Astrocyte of the spinal cord (primary cell): ENCODE results near the gene TTL.

ENCODE experiments used
- DNase-seq: peaks from one replicate; pipeline ENCODE4 v3.0.0; 2011; ENCODE audit warnings: low read depth, low spot score
- H3K4me3 ChIP-seq: 2 replicates; pipeline ENCODE4 v1.5.1; 2011; ENCODE audit warnings: low read depth, mild to moderate bottlenecking, low read length, moderate library complexity
- in situ Hi-C: cut with HindIII; loops from 2 replicates; pipeline ENCODE4 v1.10.0; 2017; ENCODE audit warnings: low sequenced_read_pairs
- TF ChIP-seq, protein P1 (sequence below): IDR thresholded peaks from 2 replicates; pipeline ENCODE4 v1.5.1; 2012; ENCODE audit warnings: low read depth, mild to moderate bottlenecking, low read length, inconsistent platforms

Gene TTL

DNA sequence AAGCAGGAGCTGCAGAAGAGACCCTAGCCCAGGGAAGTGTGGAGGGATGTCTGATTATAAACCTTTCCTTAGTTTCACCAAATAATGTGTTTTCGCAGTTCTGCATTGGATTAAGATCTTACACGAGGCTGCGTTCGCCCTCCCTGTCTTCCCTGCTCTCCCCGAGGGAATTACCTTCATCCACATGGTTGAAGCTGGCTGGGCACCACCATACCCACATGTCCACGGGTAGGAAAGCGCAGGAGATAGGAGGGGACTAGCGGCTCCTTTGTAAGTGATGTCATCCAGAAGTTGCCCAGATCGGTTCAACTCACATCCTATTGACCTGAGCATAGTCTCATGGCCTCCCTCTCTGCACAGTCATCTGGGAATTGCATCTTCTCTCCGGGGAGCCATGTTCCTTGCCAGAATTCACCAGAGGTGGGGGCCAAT is 1.1 kb downstream of the TTL start:
- TF ChIP-seq, protein P1, sequence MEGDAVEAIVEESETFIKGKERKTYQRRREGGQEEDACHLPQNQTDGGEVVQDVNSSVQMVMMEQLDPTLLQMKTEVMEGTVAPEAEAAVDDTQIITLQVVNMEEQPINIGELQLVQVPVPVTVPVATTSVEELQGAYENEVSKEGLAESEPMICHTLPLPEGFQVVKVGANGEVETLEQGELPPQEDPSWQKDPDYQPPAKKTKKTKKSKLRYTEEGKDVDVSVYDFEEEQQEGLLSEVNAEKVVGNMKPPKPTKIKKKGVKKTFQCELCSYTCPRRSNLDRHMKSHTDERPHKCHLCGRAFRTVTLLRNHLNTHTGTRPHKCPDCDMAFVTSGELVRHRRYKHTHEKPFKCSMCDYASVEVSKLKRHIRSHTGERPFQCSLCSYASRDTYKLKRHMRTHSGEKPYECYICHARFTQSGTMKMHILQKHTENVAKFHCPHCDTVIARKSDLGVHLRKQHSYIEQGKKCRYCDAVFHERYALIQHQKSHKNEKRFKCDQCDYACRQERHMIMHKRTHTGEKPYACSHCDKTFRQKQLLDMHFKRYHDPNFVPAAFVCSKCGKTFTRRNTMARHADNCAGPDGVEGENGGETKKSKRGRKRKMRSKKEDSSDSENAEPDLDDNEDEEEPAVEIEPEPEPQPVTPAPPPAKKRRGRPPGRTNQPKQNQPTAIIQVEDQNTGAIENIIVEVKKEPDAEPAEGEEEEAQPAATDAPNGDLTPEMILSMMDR = no peak
- DNase-seq = peak; percentile 57
- peak overlapping the region; percentile 87 for H3K4me3 ChIP-seq
- in situ Hi-C loops = no loop called here

DNA sequence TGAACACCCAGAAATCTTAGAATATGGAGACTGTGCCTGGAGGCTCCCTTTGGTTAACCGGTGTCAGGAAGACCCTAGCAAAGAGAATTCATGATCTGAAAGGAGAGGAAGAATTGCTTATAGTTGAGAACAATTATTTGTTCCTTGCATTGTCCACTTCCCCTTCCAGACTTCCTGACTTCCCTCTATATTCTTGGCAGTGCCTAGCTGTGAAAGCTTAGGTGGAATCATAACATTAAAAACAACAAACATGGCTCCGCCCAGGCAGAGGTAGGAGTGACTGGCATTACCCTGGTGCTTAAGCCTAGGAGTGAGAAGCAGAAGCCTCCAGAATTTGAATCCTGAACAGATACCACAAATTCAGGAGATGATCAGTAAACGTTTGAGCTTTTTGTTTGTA is 1.9 kb downstream of the TTL start:
- in situ Hi-C loops = no loop called here
- no peak overlapping the region for H3K4me3 ChIP-seq
- TF ChIP-seq, protein P1 = no peak
- DNase-seq = no peak

DNA sequence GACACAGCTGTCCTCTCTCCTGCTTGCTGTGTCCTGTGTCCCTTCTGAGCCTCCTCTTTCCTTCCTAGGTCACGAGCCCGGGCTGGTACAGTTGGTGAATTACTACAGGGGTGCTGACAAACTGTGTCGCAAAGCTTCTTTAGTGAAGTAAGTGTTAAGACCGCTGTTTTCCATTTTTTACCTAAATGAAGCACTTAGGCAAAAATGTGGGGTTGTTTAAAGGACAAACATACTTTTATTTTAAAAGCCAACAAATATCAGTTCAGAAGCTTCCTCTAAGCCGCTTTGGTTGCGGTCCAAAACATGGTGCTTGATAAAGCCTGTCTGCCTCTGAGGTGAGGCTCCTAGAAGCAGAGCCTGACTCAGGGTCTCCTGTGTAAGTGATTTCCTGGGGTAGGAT is 3.9 kb downstream of the TTL start:
- no peak overlapping the region for H3K4me3 ChIP-seq
- no peak for DNase-seq
- TF ChIP-seq, protein P1 = no peak
- in situ Hi-C loops = no loop called here

DNA sequence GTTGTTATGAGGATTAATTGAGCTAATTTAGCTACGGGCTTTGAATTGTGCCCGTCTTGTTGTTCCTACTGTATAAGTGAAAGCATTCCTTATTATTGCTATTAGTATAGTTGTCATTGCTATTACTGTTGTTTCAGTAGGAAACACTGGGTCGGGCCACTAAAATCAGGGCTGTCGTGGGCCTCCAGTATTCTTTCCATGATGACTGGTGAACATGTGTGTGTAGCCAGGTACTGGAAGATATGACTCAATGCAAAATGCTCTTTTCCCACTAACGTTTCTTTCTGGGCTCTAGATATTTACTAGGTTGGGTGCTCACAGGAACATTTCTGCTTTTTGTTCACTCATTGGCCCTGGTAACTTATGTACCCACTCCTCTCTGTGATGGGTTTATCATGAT is 4.9 kb downstream of the TTL start:
- in situ Hi-C loops = no loop called here
- H3K4me3 ChIP-seq = no peak overlapping the region
- no peak for DNase-seq
- TF ChIP-seq, protein P1 = no peak

DNA sequence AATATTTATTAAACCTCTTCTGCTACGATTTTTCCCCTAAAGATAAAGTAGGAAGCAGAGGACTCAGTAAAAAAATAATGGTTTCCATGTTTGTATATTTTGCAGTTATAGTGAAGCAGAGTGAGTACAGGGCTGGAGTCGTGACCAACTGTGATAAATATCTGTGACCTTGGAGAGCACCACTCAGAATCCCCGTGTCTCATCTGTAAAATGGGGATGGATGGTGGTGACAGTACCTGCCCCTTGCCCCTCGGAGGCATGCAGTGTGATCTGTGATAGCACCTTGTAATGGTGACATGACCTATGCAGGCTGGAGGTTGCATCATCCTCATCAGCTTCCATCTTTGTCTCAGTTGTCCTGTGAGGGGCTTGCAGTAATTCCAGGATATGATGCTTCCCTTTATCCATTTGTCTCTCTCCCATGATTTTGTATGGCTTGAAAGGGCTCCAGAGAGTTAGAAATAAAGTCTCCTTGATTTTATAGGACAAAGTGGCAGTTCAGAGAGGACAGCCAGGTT is 5.5 kb downstream of the TTL start:
- no peak overlapping the region for H3K4me3 ChIP-seq
- in situ Hi-C loops = no loop called here
- TF ChIP-seq, protein P1 = no peak
- DNase-seq = no peak

DNA sequence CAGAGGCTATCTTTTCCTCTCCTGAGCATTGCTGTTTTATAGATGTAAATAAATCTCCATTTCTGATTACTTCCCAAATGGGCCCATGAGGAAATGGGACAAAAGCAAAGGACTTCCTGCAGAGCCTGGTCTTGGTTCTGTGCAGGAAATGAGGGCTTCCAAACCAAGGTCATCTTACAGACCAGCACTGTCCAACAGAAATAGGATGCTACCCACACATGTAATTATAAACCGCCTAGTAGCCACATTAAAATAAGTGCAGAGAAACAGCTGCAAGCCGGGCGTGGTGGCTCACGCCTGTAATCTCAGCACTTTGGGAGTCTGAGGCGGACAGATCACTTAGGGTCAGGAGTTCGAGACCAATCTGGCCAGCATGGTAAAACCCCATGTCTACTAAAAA is 6.2 kb downstream of the TTL start:
- in situ Hi-C loops = no loop called here
- TF ChIP-seq, protein P1 = no peak
- H3K4me3 ChIP-seq = no peak overlapping the region
- DNase-seq = no peak

DNA sequence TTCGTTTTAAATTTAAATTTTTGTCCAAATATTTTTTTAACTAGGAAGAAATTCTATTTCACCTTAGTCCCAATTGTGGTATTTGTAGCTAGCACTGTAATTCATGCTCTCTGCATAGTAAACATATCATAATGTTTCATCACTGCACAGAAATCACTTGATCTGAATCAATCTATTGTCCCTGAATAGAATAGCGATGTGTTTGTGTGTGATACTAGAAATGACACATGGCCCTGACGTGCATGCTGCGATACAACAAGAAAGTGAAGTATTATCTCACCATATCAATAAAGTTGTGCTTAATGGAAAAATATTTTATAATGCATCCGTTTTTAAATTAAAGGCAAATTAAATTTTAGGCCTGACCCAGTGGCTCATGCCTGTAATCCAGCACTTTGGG is 10.0 kb downstream of the TTL start:
- TF ChIP-seq, protein P1 = no peak
- no peak overlapping the region for H3K4me3 ChIP-seq
- DNase-seq = no peak
- in situ Hi-C loops = no loop called here
